CD4-positive, alpha-beta T cell treated with Interleukin-21 for 1 hour (primary cell): Measurements from ENCODE around the gene LDLRAD4.

Source experiments
- DNase-seq: peaks from one replicate; pipeline ENCODE4 v3.0.0-alpha.2; 2020

Gene LDLRAD4

GRCh38 chr18:13289481-13290205 is 71.1 kb downstream of the LDLRAD4 start:
- DNase-seq = no peak

GRCh38 chr18:13290856-13291271 is 72.3 kb downstream of the LDLRAD4 start:
- DNase-seq = no peak

GRCh38 chr18:13291299-13291698 is 72.7 kb downstream of the LDLRAD4 start:
- DNase-seq = no peak

GRCh38 chr18:13291745-13292447 is 73.3 kb downstream of the LDLRAD4 start:
- no peak for DNase-seq

DNA sequence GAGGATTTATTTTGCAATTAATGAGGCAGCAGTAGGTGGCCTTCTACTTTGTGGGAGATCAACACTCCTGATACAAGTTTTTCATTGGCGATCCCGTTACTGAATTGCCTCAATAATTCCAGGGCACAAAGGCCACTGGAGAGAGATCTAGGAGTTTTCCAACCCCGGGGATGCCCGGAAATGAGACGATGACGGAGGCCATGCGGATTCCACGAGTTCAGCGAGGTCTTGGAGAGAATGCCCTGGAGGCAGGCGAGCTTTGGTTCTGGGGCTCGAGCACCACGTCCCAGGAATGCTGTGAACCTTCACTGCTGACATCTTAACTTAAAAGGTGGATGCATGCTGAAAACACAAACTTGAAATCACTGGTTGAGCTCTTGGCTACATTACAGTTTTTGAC is 74.2 kb downstream of the LDLRAD4 start:
- no peak for DNase-seq

- no peak for DNase-seq
Observed at GRCh38 chr18:13294309-13294708, 75.7 kb downstream of the LDLRAD4 start.

- DNase-seq = no peak
Observed at GRCh38 chr18:13295894-13296293, 77.3 kb downstream of the LDLRAD4 start.

DNA sequence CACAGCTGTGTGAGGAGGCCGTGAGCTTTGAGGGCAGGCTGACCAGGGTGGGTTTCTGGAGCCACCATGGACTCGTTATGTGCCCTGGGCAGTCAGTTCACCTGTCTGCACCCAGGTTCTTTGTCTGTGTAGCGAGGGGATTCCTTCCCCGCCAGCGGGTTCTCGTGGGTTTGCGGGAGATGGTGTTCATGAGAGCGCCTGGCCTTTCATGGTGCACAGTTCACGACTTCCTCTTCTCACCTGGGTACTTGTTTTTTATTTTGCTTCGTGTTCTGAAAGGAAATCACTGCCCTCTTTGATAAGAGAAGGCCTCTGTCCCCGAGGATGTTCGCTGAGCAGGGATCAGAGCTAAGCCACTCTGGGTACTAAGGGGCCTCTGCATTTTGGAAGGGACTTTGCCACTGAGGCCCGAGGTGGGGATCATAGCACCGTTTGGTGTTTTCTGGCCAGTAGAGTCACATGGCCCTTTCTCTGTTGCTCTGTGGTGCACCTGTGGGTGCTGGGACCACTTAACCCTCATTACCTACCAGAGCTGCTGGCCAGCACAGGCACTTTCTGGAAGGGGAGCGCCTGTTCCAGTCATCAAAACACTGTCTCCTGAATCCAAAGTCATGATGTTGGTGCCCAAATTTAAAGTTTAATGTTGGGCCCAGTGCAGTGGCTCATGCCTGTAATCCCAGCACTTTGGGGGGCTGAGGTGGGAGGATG is 78.5 kb downstream of the LDLRAD4 start:
- DNase-seq = no peak

- DNase-seq = no peak
Observed at GRCh38 chr18:13298262-13298661, 79.7 kb downstream of the LDLRAD4 start.

GRCh38 chr18:13300029-13300428 is 81.5 kb downstream of the LDLRAD4 start:
- DNase-seq = no peak

- no peak for DNase-seq
Observed at GRCh38 chr18:13300796-13301195, 82.2 kb downstream of the LDLRAD4 start.

DNA sequence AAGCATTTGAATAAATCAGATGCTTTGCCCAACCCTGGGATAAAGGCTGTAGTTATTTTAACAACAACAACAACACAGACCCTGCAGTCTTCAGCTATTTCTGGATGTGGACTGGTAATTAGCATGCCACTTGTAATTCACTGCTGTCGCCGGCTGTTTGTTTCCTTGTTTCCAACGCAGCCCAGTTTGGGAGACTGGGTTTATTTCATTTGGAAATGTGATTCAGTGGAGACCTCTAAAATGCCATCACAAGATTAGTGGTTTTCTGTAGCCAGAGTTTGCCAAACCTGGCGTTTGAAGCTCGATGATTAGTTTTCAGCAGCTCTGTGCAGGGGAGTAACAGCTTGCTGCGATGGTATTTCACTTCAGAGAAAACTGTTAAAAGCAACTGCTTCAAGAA is 83.5 kb downstream of the LDLRAD4 start:
- no peak for DNase-seq

DNA sequence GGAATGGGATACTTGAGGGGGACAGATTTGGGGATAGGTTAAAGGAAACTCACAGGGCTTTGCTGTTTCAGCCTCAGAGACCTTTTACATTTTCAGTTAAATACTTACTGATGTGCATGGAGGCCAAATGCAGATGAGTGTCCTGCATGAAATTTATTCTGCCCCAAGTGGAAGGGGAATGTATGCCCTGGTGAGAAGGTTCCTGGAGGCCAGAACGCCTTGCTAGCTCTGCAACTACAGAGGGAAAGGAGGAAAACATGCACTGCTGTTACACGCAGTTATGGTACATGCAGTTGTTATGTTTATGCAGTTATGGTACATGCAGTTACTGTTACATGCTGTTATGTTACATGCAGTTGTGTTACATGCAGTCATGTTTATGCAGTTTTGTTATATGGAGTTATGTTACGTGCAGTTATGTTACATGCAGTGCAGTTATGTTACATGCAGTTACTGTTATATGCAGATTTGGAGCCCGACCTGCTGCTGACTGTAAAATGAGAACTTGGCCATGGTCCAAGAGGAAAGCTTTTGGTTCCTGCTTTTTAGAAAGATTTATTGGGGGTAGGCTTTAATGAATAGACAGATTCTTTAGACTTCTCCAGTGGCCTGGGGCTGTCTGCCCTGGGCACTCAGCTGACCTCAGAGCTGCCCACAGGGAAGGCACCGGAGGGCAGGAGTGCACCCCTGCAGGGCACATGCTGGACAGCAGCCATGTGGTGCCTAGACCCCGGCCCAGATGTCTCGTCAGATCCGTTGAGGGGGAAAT is 84.1 kb downstream of the LDLRAD4 start:
- no peak for DNase-seq

GRCh38 chr18:13303756-13304364 is 85.3 kb downstream of the LDLRAD4 start:
- no peak for DNase-seq

- DNase-seq = no peak
Observed at GRCh38 chr18:13305301-13305700, 86.7 kb downstream of the LDLRAD4 start.

DNA sequence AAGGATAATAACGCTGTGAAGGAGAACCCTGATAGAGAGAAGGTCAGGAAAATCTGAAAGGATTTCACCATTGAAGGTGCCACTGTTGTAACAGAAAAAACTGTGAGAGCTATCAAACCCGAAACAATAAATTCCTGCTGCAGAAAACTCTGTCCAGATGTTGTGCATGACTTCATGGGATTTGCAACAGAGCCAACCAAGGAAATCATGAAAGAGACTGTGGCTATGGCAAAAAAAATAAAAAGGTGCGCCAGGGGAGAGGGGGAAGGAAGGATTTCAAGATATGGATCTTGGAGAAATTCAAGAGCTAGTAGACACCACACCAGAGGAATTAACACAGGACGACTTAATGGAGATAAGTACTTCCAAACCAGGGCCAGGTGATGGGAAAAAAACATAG is 88.0 kb downstream of the LDLRAD4 start:
- DNase-seq = no peak

GRCh38 chr18:13308369-13308768 is 89.8 kb downstream of the LDLRAD4 start:
- DNase-seq = no peak

- DNase-seq = no peak
Observed at GRCh38 chr18:13309031-13309747, 90.6 kb downstream of the LDLRAD4 start.

GRCh38 chr18:13309748-13310670 is 91.4 kb downstream of the LDLRAD4 start:
- DNase-seq = no peak

GRCh38 chr18:13311193-13311592 is 92.6 kb downstream of the LDLRAD4 start:
- DNase-seq = no peak

DNA sequence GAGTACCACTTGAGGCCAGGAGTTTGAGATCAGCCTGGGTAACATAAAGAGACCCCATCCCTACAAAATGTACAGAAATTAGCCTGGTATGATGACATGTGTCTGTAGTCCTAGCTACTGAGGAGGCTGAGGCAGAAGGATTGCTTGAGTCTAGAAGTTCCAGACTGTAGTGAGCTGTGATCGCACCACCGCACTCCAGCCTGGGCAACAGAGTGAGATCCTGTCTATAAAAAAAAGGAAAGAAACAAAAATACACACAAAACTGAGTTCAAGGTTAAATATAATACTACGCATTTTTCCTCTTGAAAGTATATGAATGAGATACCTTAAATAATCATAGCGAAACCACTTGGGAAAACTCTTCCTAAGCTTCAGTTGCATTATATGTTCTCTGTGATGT is 94.0 kb downstream of the LDLRAD4 start:
- DNase-seq = no peak
